H1 (cell line): ENCODE data around the gene ARHGDIG. TPM values are rescaled to one million over a fixed set of nuclear protein-coding genes. Genes with fewer than 3 reads are reported as not detected.

ENCODE experiments used
- CTCF ChIA-PET: fragments of 300-600 bp; sonication (Branson Sonifier 250); formaldehyde crosslinking; loops from one replicate; lab custom pipeline; 2021; ENCODE audit not compliant: partially characterized antibody; lab: Charles Lee
- POLR2A ChIA-PET: fragments of 300-600 bp; sonication (Branson Sonifier 250); formaldehyde crosslinking; loops from one replicate; lab custom pipeline; 2021; ENCODE audit warnings: inconsistent platforms; ENCODE audit not compliant: partially characterized antibody; lab: Charles Lee
- DNase-seq, 2 experiments: peaks; one replicate each; pipeline versions ENCODE4 v3.0.0 to v3.0.0-alpha.2; 2010 to 2022; ENCODE audit warnings: low spot score in 2 of 2, low read depth in 1 of 2, mixed read lengths in 1 of 2
- FAIRE-seq: peaks from 2 replicates; lab custom pipeline; 2011; peaks lifted over from hg19 to GRCh38; lab: Jason Lieb, UNC
- H2AFZ ChIP-seq: 2 replicates; pipeline ENCODE4 v1.8.1; 2012; ENCODE audit warnings: low read length, inconsistent platforms
- H2AK5ac ChIP-seq: 2 replicates; pipeline ENCODE4 v1.6.1; 2013; ENCODE audit warnings: low read depth, low read length
- H2BK120ac ChIP-seq: replicated peaks from 2 replicates; pipeline ENCODE3; 2013; ENCODE audit warnings: low read depth, low read length, inconsistent platforms
- H2BK12ac ChIP-seq: 2 replicates; pipeline ENCODE4 v1.6.1; 2013; ENCODE audit warnings: low read depth, low read length
- H2BK15ac ChIP-seq: 2 replicates; pipeline ENCODE4 v1.6.1; 2013; ENCODE audit warnings: low read length
- H2BK20ac ChIP-seq: 2 replicates; pipeline ENCODE4 v1.6.1; 2013; ENCODE audit warnings: low read length
- H2BK5ac ChIP-seq: 2 replicates; pipeline ENCODE4 v1.6.1; 2013; ENCODE audit warnings: low read depth, low read length
- H3K14ac ChIP-seq: 2 replicates; pipeline ENCODE4 v1.6.1; 2013; ENCODE audit warnings: inconsistent platforms; ENCODE audit not compliant: insufficient read length
- H3K18ac ChIP-seq: 2 replicates; pipeline ENCODE4 v1.6.1; 2013; ENCODE audit warnings: low read length; ENCODE audit errors: extremely low read depth
- H3K23ac ChIP-seq: 2 replicates; pipeline ENCODE4 v1.6.1; 2013; ENCODE audit warnings: inconsistent platforms; ENCODE audit not compliant: insufficient read length
- H3K23me2 ChIP-seq: 2 replicates; pipeline ENCODE4 v1.6.1; 2013; ENCODE audit warnings: low read depth, low read length
- H3K27ac ChIP-seq: 2 replicates; pipeline ENCODE4 v1.6.1; 2011; ENCODE audit warnings: low read depth, low read length, inconsistent platforms
- H3K27me3 ChIP-seq, 4 experiments: replicated peaks in 1 of 4; 1 replicate in 1 of 4; 2 replicates in 3 of 4; pipeline versions ENCODE4 v1.6.1 to v1.8.1; 2011 to 2013; ENCODE audit warnings: low read length in 3 of 4, mild to moderate bottlenecking in 3 of 4, inconsistent platforms in 2 of 4, mixed read lengths in 2 of 4, moderate library complexity in 1 of 4; ENCODE audit not compliant: control insufficient read depth in 3 of 4, insufficient read depth in 3 of 4; ENCODE audit errors: extremely low read depth in 1 of 4
- H3K36me3 ChIP-seq, 4 experiments: 2 replicates each; pipeline versions ENCODE4 v1.6.1 to v1.8.1; 2011 to 2013; ENCODE audit warnings: mild to moderate bottlenecking in 4 of 4, low read length in 3 of 4, moderate library complexity in 2 of 4, control low read depth in 1 of 4, inconsistent platforms in 1 of 4; ENCODE audit not compliant: insufficient read depth in 4 of 4, control insufficient read depth in 2 of 4
- H3K4ac ChIP-seq: replicated peaks from 2 replicates; pipeline ENCODE3; 2013; ENCODE audit warnings: low read length, low read depth, mixed read lengths, inconsistent platforms; ENCODE audit not compliant: insufficient read length
- H3K4me1 ChIP-seq, 4 experiments: replicated peaks in 1 of 4; 1 replicate in 1 of 4; 2 replicates in 3 of 4; pipeline versions ENCODE4 v1.6.1 to v1.8.1; 2011 to 2013; ENCODE audit warnings: low read length in 3 of 4, inconsistent platforms in 2 of 4, mixed read lengths in 1 of 4; ENCODE audit not compliant: insufficient read depth in 4 of 4, control insufficient read depth in 3 of 4
- H3K4me2 ChIP-seq, 2 experiments: 2 replicates each; pipeline versions ENCODE4 v1.6.1 to v1.8.1; 2011 to 2013; ENCODE audit warnings: low read depth in 2 of 2, low read length in 2 of 2, control low read depth in 1 of 2, inconsistent platforms in 1 of 2, mild to moderate bottlenecking in 1 of 2; ENCODE audit not compliant: insufficient read depth in 1 of 2
- H3K4me3 ChIP-seq, 4 experiments: fragments of 200-600, 300-600 bp in 1 of 4; sonication (generic), shearing (Covaris generic), sonication (Bioruptor Twin) in 1 of 4; 2 replicates each; pipeline versions ENCODE4 v1.5.1 to v1.8.1; 2011 to 2016; ENCODE audit warnings: low read length in 4 of 4, low read depth in 3 of 4, control low read depth in 2 of 4, inconsistent platforms in 2 of 4, mild to moderate bottlenecking in 2 of 4, mixed read lengths in 1 of 4, moderate library complexity in 1 of 4; ENCODE audit not compliant: insufficient read depth in 2 of 4; ENCODE audit errors: extremely low read depth in 1 of 4
- H3K56ac ChIP-seq: replicated peaks from 2 replicates; pipeline ENCODE3; 2013; ENCODE audit warnings: low read depth, mild to moderate bottlenecking, mixed read lengths, low read length, inconsistent platforms; ENCODE audit not compliant: insufficient read length
- H3K79me1 ChIP-seq: 2 replicates; pipeline ENCODE4 v1.6.1; 2013; ENCODE audit warnings: low read depth, low read length, control low read depth
- H3K79me2 ChIP-seq, 2 experiments: 2 replicates each; pipeline versions ENCODE4 v1.6.1 to v1.8.1; 2012 to 2013; ENCODE audit warnings: low read length in 2 of 2, mild to moderate bottlenecking in 2 of 2, inconsistent platforms in 1 of 2; ENCODE audit not compliant: insufficient read depth in 2 of 2, control insufficient read depth in 1 of 2
- H3K9ac ChIP-seq, 4 experiments: replicated peaks in 1 of 4; 1 replicate in 1 of 4; 2 replicates in 3 of 4; pipeline versions ENCODE4 v1.6.1 to v1.8.1; 2011 to 2013; ENCODE audit warnings: low read depth in 3 of 4, low read length in 3 of 4, control low read depth in 2 of 4, mild to moderate bottlenecking in 2 of 4, moderate library complexity in 2 of 4, inconsistent platforms in 1 of 4; ENCODE audit errors: extremely low read depth in 1 of 4
- H3K9me3 ChIP-seq, 2 experiments: 2 replicates each; pipeline versions ENCODE4 v1.6.1 to v1.8.1; 2012 to 2013; ENCODE audit warnings: mild to moderate bottlenecking in 2 of 2, moderate library complexity in 2 of 2, control low read depth in 1 of 2, inconsistent platforms in 1 of 2, low read depth in 1 of 2, low read length in 1 of 2, mixed read lengths in 1 of 2; ENCODE audit not compliant: insufficient read depth in 2 of 2
- H4K20me1 ChIP-seq, 2 experiments: replicated peaks in 1 of 2; 2 replicates each; pipeline versions ENCODE3 to v1.8.1; 2011 to 2013; ENCODE audit warnings: inconsistent platforms in 2 of 2, low read length in 2 of 2, mild to moderate bottlenecking in 1 of 2; ENCODE audit not compliant: insufficient read depth in 2 of 2, control insufficient read depth in 1 of 2
- H4K5ac ChIP-seq: 2 replicates; pipeline ENCODE4 v1.6.1; 2013; ENCODE audit warnings: low read length, low read depth, mixed read lengths, inconsistent platforms; ENCODE audit not compliant: insufficient read length
- H4K8ac ChIP-seq: 2 replicates; pipeline ENCODE4 v1.8.0; 2013; ENCODE audit warnings: mild to moderate bottlenecking, moderate library complexity, low read length, inconsistent platforms; ENCODE audit not compliant: insufficient read depth; ENCODE audit errors: extremely low read depth
- H4K91ac ChIP-seq: replicated peaks from 2 replicates; pipeline ENCODE3; 2013; ENCODE audit warnings: low read length, mixed read lengths, inconsistent platforms; ENCODE audit not compliant: insufficient read length
- EZH2 ChIP-seq: fragments of 200-600 bp; sonication (generic); IDR thresholded peaks from 2 replicates; pipeline ENCODE4 v1.7.1; 2012; ENCODE audit warnings: low read depth, mild to moderate bottlenecking, moderate library complexity, low read length, inconsistent platforms; ENCODE audit not compliant: severe bottlenecking
- HDAC2 ChIP-seq, 2 experiments: fragments of 300-600 bp in 1 of 2; sonication (generic) in 1 of 2; IDR thresholded peaks; 2 replicates each; pipeline ENCODE4 v1.6.1; 2011 to 2012; ENCODE audit warnings: low read depth in 2 of 2, low read length in 2 of 2, mild to moderate bottlenecking in 2 of 2, moderate library complexity in 2 of 2, borderline replicate concordance in 1 of 2, inconsistent platforms in 1 of 2
- MAFK ChIP-seq: IDR thresholded peaks from 2 replicates; pipeline ENCODE4 v1.6.1; 2012; ENCODE audit warnings: low read depth, mild to moderate bottlenecking, improper control_type of control experiment, low read length
- POLR2AphosphoS5 ChIP-seq: IDR thresholded peaks from 2 replicates; pipeline ENCODE4 v1.6.1; 2011; ENCODE audit warnings: low read depth, low read length
- SP2 ChIP-seq: IDR thresholded peaks from 2 replicates; pipeline ENCODE4 v1.6.1; 2012; ENCODE audit warnings: mild to moderate bottlenecking, low read length, inconsistent platforms
- TAF1 ChIP-seq: IDR thresholded peaks from 2 replicates; pipeline ENCODE4 v1.6.1; 2011; ENCODE audit warnings: mild to moderate bottlenecking, low read depth, low read length
- TBP ChIP-seq: IDR thresholded peaks from 2 replicates; pipeline ENCODE4 v1.6.1; 2011; ENCODE audit warnings: low read depth, low read length, improper control_type of control experiment
- TEAD4 ChIP-seq: IDR thresholded peaks from 2 replicates; pipeline ENCODE4 v1.6.1; 2012; ENCODE audit warnings: low read depth, low read length, inconsistent platforms, mixed read lengths
- ZNF274 ChIP-seq: IDR thresholded peaks from 2 replicates; pipeline ENCODE4 v1.7.0; 2012; ENCODE audit warnings: low read length, borderline replicate concordance; ENCODE audit errors: extremely low read depth
- WGBS, 2 experiments: shearing (Covaris generic) in 1 of 2; methylation state at CpG; one replicate each; pipeline versions ENCODE4 v1.1.6 to v1.1.7; 2013 to 2015; ENCODE audit warnings: low lambda C conversion rate in 2 of 2, mixed read lengths in 2 of 2, inconsistent platforms in 1 of 2, low coverage in 1 of 2, missing lambda C conversion rate in 1 of 2; ENCODE audit not compliant: insufficient replicate concordance in 2 of 2, insufficient coverage in 1 of 2, insufficient read length in 1 of 2; ENCODE audit errors: extremely low coverage in 1 of 2, missing lambda C conversion rate in 1 of 2; 5-methylcytosine and 5-hydroxymethylcytosine counted together
- polyA plus RNA-seq, 7 experiments: library from polyadenylated mRNA; depleted of rRNA in 3 of 7; stranded (reverse) in 5 of 7; unstranded in 2 of 7; fragments of >200 nt in 5 of 7; fragments of 200-250 nt in 2 of 7; gene quantifications; 1 replicate in 5 of 7; 2 replicates in 1 of 7; 4 replicates in 1 of 7; pipeline versions ENCODE4 v1.2.1 to v1.2.3, GENCODE V29; 2011 to 2013; ENCODE audit warnings: missing spikeins in 2 of 7, mixed read lengths in 2 of 7
- total RNA-seq: library from RNA; stranded (reverse); fragmentation: NEBNext Ultra II Directional; extraction: Animal tissue kit (Norgen Biotek cat#: 25700); gene quantifications from 2 replicates; pipeline ENCODE4 v1.2.1, GENCODE V29; 2021

Gene ARHGDIG
- total and polyA plus RNA-seq, 2 of the 8 experiments (the other 6 are each of a cell fraction or from before 2014, with no cell fraction given) = 1.2 to 2.9 TPM

GRCh38 chr16:311725-312124 is 31.3 kb downstream of the ARHGDIG start:
- no peak overlapping the region for H3K23ac ChIP-seq
- H4K20me1 ChIP-seq = peaks cover 4 to 20% of the 10 kb centered on the region in 2 experiments
- H2BK15ac ChIP-seq = no peak overlapping the region
- H3K27me3 ChIP-seq = no peaks in the 10 kb centered on the region
- no peak overlapping the region for H3K56ac ChIP-seq
- no peak overlapping the region for H2BK20ac ChIP-seq
- whole genome bisulfite sequencing, 2 experiments = 93% methylated on average over 10 of the region's 15 CpGs; no CpG with 5 or more reads in 1 of the 2 experiments
- H2BK12ac ChIP-seq = no peak overlapping the region
- H3K14ac ChIP-seq = no peak overlapping the region
- FAIRE-seq = no peak
- H3K4me2 ChIP-seq = no peak overlapping the region
- peaks cover 0 to 10% of the 10 kb centered on the region in 2 experiments; a peak in 1 of 4 replicates for H3K79me2 ChIP-seq
- POLR2A ChIA-PET = no interaction called here
- no peaks in the 10 kb centered on the region for H3K9me3 ChIP-seq
- H3K9ac ChIP-seq = no peak overlapping the region
- no peak overlapping the region for H3K4ac ChIP-seq
- no peak for DNase-seq
- H2AFZ ChIP-seq = no peak overlapping the region
- CTCF ChIA-PET = interaction anchor here (1.1 to 6.0 kb wide), 3 partner anchors 8 to 104 kb away, joined by 3 to 46 read pairs (median 11); no protein-coding TSS in a partner anchor
- H2BK5ac ChIP-seq = no peak overlapping the region
- peaks cover 2% of the 10 kb centered on the region for H3K79me1 ChIP-seq
- no peak overlapping the region for H3K27ac ChIP-seq
- H4K5ac ChIP-seq = no peak overlapping the region
- H3K18ac ChIP-seq = no peak overlapping the region
- H3K4me1 ChIP-seq = no peaks in the 10 kb centered on the region
- H3K23me2 ChIP-seq = no peaks in the 10 kb centered on the region
- no peak overlapping the region for H2AK5ac ChIP-seq
- H3K36me3 ChIP-seq = peaks cover 4 to 19% (median 13%) of the 10 kb centered on the region in 4 experiments; a peak in 7 of 8 replicates
- no peak overlapping the region for H4K91ac ChIP-seq
- no peak overlapping the region for H2BK120ac ChIP-seq
- no peak overlapping the region for H4K8ac ChIP-seq
- H3K4me3 ChIP-seq = no peak overlapping the region
- TF ChIP-seq ZNF274 = no peak
- no peak for TF ChIP-seq EZH2
- TF ChIP-seq POLR2AphosphoS5 = no peak
- no peak for TF ChIP-seq HDAC2 (IDR thresholded peaks at IDR 0.05; ENCODE audit: borderline replicate concordance in 1 of 2, low read depth in 2 of 2, low read length in 2 of 2)
- TF ChIP-seq TAF1 = no peak
- TF ChIP-seq TEAD4 = no peak
- no peak for TF ChIP-seq SP2
- no peak for TF ChIP-seq MAFK
- TF ChIP-seq TBP = no peak
